Parathyroid adenoma (tissue), 2 donors: ENCODE results near the gene LAMC3.

Experiments
- H2AFZ ChIP-seq: fragments of 300-600 bp; sonication (generic); one replicate; pipeline ENCODE4 v1.7.0; 2017; ENCODE audit warnings: antibody characterized with exemption, mild to moderate bottlenecking
- H3K27ac ChIP-seq: fragments of 300-600 bp; sonication (generic); one replicate; pipeline ENCODE4 v1.7.0; 2017
- H3K27me3 ChIP-seq: fragments of 300-600 bp; sonication (generic); one replicate; pipeline ENCODE4 v1.7.0; 2017; ENCODE audit warnings: low read length; ENCODE audit not compliant: control insufficient read depth, insufficient read depth
- H3K36me3 ChIP-seq: fragments of 300-600 bp; sonication (generic); one replicate; pipeline ENCODE4 v1.7.0; 2017; ENCODE audit warnings: low read length; ENCODE audit not compliant: control insufficient read depth, insufficient read depth
- H3K4me1 ChIP-seq: fragments of 300-600 bp; sonication (generic); one replicate; pipeline ENCODE4 v1.7.0; 2017; ENCODE audit warnings: control low read depth
- H3K4me2 ChIP-seq: fragments of 300-600 bp; sonication (generic); one replicate; pipeline ENCODE4 v1.7.0; 2017; ENCODE audit warnings: low read length
- H3K4me3 ChIP-seq: fragments of 300-600 bp; sonication (generic); one replicate; pipeline ENCODE4 v1.7.0; 2017; ENCODE audit warnings: low read depth, low read length
- H3K79me2 ChIP-seq: fragments of 300-600 bp; sonication (generic); one replicate; pipeline ENCODE4 v1.7.0; 2017; ENCODE audit warnings: control low read depth
- H3K9ac ChIP-seq: fragments of 300-600 bp; sonication (generic); one replicate; pipeline ENCODE4 v1.7.0; 2017; ENCODE audit warnings: mild to moderate bottlenecking
- H3K9me3 ChIP-seq: fragments of 300-600 bp; sonication (generic); one replicate; pipeline ENCODE4 v1.7.0; 2017; ENCODE audit warnings: low read length; ENCODE audit not compliant: control insufficient read depth
- CTCF ChIP-seq: fragments of 300-600 bp; sonication (generic); IDR thresholded peaks from one replicate; pipeline ENCODE4 v1.7.0; 2017; ENCODE audit warnings: antibody characterized with exemption, mild to moderate bottlenecking
- donor health status: primary hyperparathyroidism.

Gene LAMC3

GRCh38 chr9:131028221-131028884, 19.4 kb downstream of the LAMC3 start:
- Histone ChIP-seq H3K27ac (no peak overlapping the region), H3K9me3 (no peaks in the 10 kb centered on the region), H3K36me3 (no peaks in the 10 kb centered on the region), H3K4me2 (no peak overlapping the region), H3K4me3 (no peak overlapping the region), H3K4me1 (no peaks in the 10 kb centered on the region), H3K79me2 (no peaks in the 10 kb centered on the region), H2AFZ (no peak overlapping the region), H3K27me3 (no peaks in the 10 kb centered on the region), H3K9ac (no peak overlapping the region)
- TF ChIP-seq CTCF = no peak

GRCh38 chr9:131028931-131029573, 20.1 kb downstream of the LAMC3 start:
- H3K36me3 ChIP-seq = no peaks in the 10 kb centered on the region
- no peaks in the 10 kb centered on the region for H3K27me3 ChIP-seq
- no peaks in the 10 kb centered on the region for H3K79me2 ChIP-seq
- H3K9ac ChIP-seq = no peak overlapping the region
- no peak for TF ChIP-seq CTCF
- no peak overlapping the region for H3K4me3 ChIP-seq
- no peaks in the 10 kb centered on the region for H3K9me3 ChIP-seq
- H3K4me1 ChIP-seq = no peaks in the 10 kb centered on the region
- H3K27ac ChIP-seq = no peak overlapping the region
- no peak overlapping the region for H3K4me2 ChIP-seq
- H2AFZ ChIP-seq = no peak overlapping the region

- no peak overlapping the region for H3K4me3 ChIP-seq
- no peaks in the 10 kb centered on the region for H3K27me3 ChIP-seq
- H3K9me3 ChIP-seq = no peaks in the 10 kb centered on the region
- H3K4me1 ChIP-seq = no peaks in the 10 kb centered on the region
- no peak overlapping the region for H3K4me2 ChIP-seq
- no peak overlapping the region for H2AFZ ChIP-seq
- TF ChIP-seq CTCF = no peak
- H3K79me2 ChIP-seq = no peaks in the 10 kb centered on the region
- no peak overlapping the region for H3K27ac ChIP-seq
- no peak overlapping the region for H3K9ac ChIP-seq
- no peaks in the 10 kb centered on the region for H3K36me3 ChIP-seq
Measured at GRCh38 chr9:131029574-131029952, 20.6 kb downstream of the LAMC3 start.

GRCh38 chr9:131030239-131031004, 21.4 kb downstream of the LAMC3 start:
- Histone ChIP-seq H3K36me3 (no peaks in the 10 kb centered on the region), H3K9ac (no peak overlapping the region), H3K79me2 (no peaks in the 10 kb centered on the region), H3K4me3 (no peak overlapping the region), H3K27me3 (no peaks in the 10 kb centered on the region), H3K9me3 (no peaks in the 10 kb centered on the region), H3K27ac (no peak overlapping the region), H2AFZ (no peak overlapping the region), H3K4me2 (no peak overlapping the region), H3K4me1 (no peaks in the 10 kb centered on the region)
- TF ChIP-seq CTCF = no peak
